ENCODE measurements around the gene SNRPD3.

SNRPD3 gene

GRCh38 chr22:24585927-24586546 lies 30.2 kb downstream of the SNRPD3 start:
- H2BK15ac ChIP-seq (ENCODE audit: low read length): no peak overlapping the region
- H2AFZ ChIP-seq (ENCODE audit: low read length): no peak overlapping the region
- no peak overlapping the region for H3K9ac ChIP-seq (ENCODE audit: low read depth, low read length, poor library complexity)
- no peak overlapping the region for H4K91ac ChIP-seq (ENCODE audit: low read depth, low read length, poor library complexity)
- H3K27me3 ChIP-seq (ENCODE audit: control insufficient read depth in 3 of 3, insufficient read depth in 3 of 3, low read depth in 1 of 3, low read length in 3 of 3): no peaks in the 10 kb centered on the region
- peak overlapping the region; percentile 92 for H2BK12ac ChIP-seq (ENCODE audit: low read length)
- peaks cover 2% of the 10 kb centered on the region for H3K79me1 ChIP-seq (ENCODE audit: low read depth, low read length)
- H3K4me3 ChIP-seq (ENCODE audit: low read length in 2 of 2): no peak overlapping the region
- no peak overlapping the region for H3K4ac ChIP-seq (ENCODE audit: low read length)
- no peak overlapping the region for H3K14ac ChIP-seq (ENCODE audit: low read length)
- H3K4me2 ChIP-seq (ENCODE audit: insufficient read depth, low read length, poor library complexity, severe bottlenecking): no peak overlapping the region
- no peak for DNase-seq (ENCODE audit: low spot score)
- peaks cover 25 to 30% of the 10 kb centered on the region in 2 donors for H3K36me3 ChIP-seq (replicated peaks in 1 of 2; ENCODE audit: control insufficient read depth in 2 of 2, insufficient read depth in 2 of 2, low read length in 2 of 2)
- H4K8ac ChIP-seq (ENCODE audit: low read depth, low read length): peak overlapping the region; percentile 17
- H3K18ac ChIP-seq (ENCODE audit: low read length): peak overlapping the region; percentile 22
- H3K4me1 ChIP-seq (ENCODE audit: control insufficient read depth in 2 of 2, insufficient read depth in 1 of 2, low read depth in 1 of 2, low read length in 2 of 2): no peaks in the 10 kb centered on the region
- no peak overlapping the region for H3K27ac ChIP-seq (replicated peaks; ENCODE audit: low read length)
- H2BK5ac ChIP-seq (ENCODE audit: low read length): peak overlapping the region; percentile 29
- no peaks in the 10 kb centered on the region for H3K9me3 ChIP-seq (replicated peaks in 1 of 2; ENCODE audit: control insufficient read depth in 2 of 2, insufficient read depth in 1 of 2, low read depth in 1 of 2, low read length in 2 of 2)
- peak overlapping the region; percentile 5 for H3K23ac ChIP-seq (ENCODE audit: low read depth, low read length, poor library complexity)
- no peak overlapping the region for H2BK120ac ChIP-seq (ENCODE audit: low read depth, low read length)
- H2AK5ac ChIP-seq (ENCODE audit: low read depth, low read length): no peak overlapping the region
- WGBS, 2 donors (ENCODE audit: extremely low coverage in 2 of 2, insufficient read length in 2 of 2, insufficient replicate concordance in 1 of 2): no CpG with 5 or more reads among the region's 24 CpGs

GRCh38 chr22:24587251-24587650 lies 31.5 kb downstream of the SNRPD3 start:
- H4K8ac ChIP-seq (ENCODE audit: low read depth, low read length): no peak overlapping the region
- no peak overlapping the region for H2BK5ac ChIP-seq (ENCODE audit: low read length)
- H3K23ac ChIP-seq (ENCODE audit: low read depth, low read length, poor library complexity): no peak overlapping the region
- H3K79me1 ChIP-seq (ENCODE audit: low read depth, low read length): peaks cover 2% of the 10 kb centered on the region
- H4K91ac ChIP-seq (ENCODE audit: low read depth, low read length, poor library complexity): no peak overlapping the region
- DNase-seq (ENCODE audit: low spot score): no peak
- H3K4me1 ChIP-seq (ENCODE audit: control insufficient read depth in 2 of 2, insufficient read depth in 1 of 2, low read depth in 1 of 2, low read length in 2 of 2): peaks cover 3 to 8% of the 10 kb centered on the region in 2 donors
- H3K27me3 ChIP-seq (ENCODE audit: control insufficient read depth in 3 of 3, insufficient read depth in 3 of 3, low read depth in 1 of 3, low read length in 3 of 3): no peaks in the 10 kb centered on the region
- no peak overlapping the region for H2BK120ac ChIP-seq (ENCODE audit: low read depth, low read length)
- no peak overlapping the region for H3K9ac ChIP-seq (ENCODE audit: low read depth, low read length, poor library complexity)
- WGBS, 2 donors (ENCODE audit: extremely low coverage in 2 of 2, insufficient read length in 2 of 2, insufficient replicate concordance in 1 of 2): no CpG with 5 or more reads among the region's 5 CpGs
- peaks cover 25 to 30% of the 10 kb centered on the region in 2 donors for H3K36me3 ChIP-seq (replicated peaks in 1 of 2; ENCODE audit: control insufficient read depth in 2 of 2, insufficient read depth in 2 of 2, low read length in 2 of 2)
- H3K4me3 ChIP-seq (ENCODE audit: low read length in 2 of 2): no peak overlapping the region
- no peak overlapping the region for H3K4me2 ChIP-seq (ENCODE audit: insufficient read depth, low read length, poor library complexity, severe bottlenecking)
- no peak overlapping the region for H2BK12ac ChIP-seq (ENCODE audit: low read length)
- H3K9me3 ChIP-seq (replicated peaks in 1 of 2; ENCODE audit: control insufficient read depth in 2 of 2, insufficient read depth in 1 of 2, low read depth in 1 of 2, low read length in 2 of 2): no peaks in the 10 kb centered on the region
- no peak overlapping the region for H3K4ac ChIP-seq (ENCODE audit: low read length)
- H3K27ac ChIP-seq (replicated peaks; ENCODE audit: low read length): no peak overlapping the region
- no peak overlapping the region for H3K18ac ChIP-seq (ENCODE audit: low read length)
- no peak overlapping the region for H2AFZ ChIP-seq (ENCODE audit: low read length)
- H2AK5ac ChIP-seq (ENCODE audit: low read depth, low read length): no peak overlapping the region
- no peak overlapping the region for H2BK15ac ChIP-seq (ENCODE audit: low read length)
- H3K14ac ChIP-seq (ENCODE audit: low read length): no peak overlapping the region

- H2BK120ac ChIP-seq (ENCODE audit: low read depth, low read length): no peak overlapping the region
- H2AK5ac ChIP-seq (ENCODE audit: low read depth, low read length): no peak overlapping the region
Observed at GRCh38 chr22:24587948-24588347, 32.1 kb downstream of the SNRPD3 start.

GRCh38 chr22:24588381-24588756 lies 32.6 kb downstream of the SNRPD3 start:
- Histone ChIP-seq H3K23ac (ENCODE audit: low read depth, low read length, poor library complexity) (peak overlapping the region; percentile 43), H3K36me3 (replicated peaks in 1 of 2; ENCODE audit: control insufficient read depth in 2 of 2, insufficient read depth in 2 of 2, low read length in 2 of 2) (peaks cover 25 to 30% of the 10 kb centered on the region in 2 donors), H2BK15ac (ENCODE audit: low read length) (no peak overlapping the region), H3K79me1 (ENCODE audit: low read depth, low read length) (peaks cover 2% of the 10 kb centered on the region), H3K9ac (ENCODE audit: low read depth, low read length, poor library complexity) (no peak overlapping the region), H2BK120ac (ENCODE audit: low read depth, low read length) (no peak overlapping the region), H3K4me1 (ENCODE audit: control insufficient read depth in 2 of 2, insufficient read depth in 1 of 2, low read depth in 1 of 2, low read length in 2 of 2) (peaks cover 7 to 8% of the 10 kb centered on the region in 2 donors), H2AFZ (ENCODE audit: low read length) (no peak overlapping the region), H3K4me3 (ENCODE audit: low read length in 2 of 2) (no peak overlapping the region), H3K4me2 (ENCODE audit: insufficient read depth, low read length, poor library complexity, severe bottlenecking) (no peak overlapping the region), H2BK5ac (ENCODE audit: low read length) (peak overlapping the region; percentile 82), H4K91ac (ENCODE audit: low read depth, low read length, poor library complexity) (no peak overlapping the region), H4K8ac (ENCODE audit: low read depth, low read length) (no peak overlapping the region), H3K27ac (replicated peaks; ENCODE audit: low read length) (no peak overlapping the region), H2BK12ac (ENCODE audit: low read length) (peak overlapping the region; percentile 22), H3K18ac (ENCODE audit: low read length) (no peak overlapping the region), H3K14ac (ENCODE audit: low read length) (no peak overlapping the region), H2AK5ac (ENCODE audit: low read depth, low read length) (peak overlapping the region; percentile 56), H3K9me3 (replicated peaks in 1 of 2; ENCODE audit: control insufficient read depth in 2 of 2, insufficient read depth in 1 of 2, low read depth in 1 of 2, low read length in 2 of 2) (no peaks in the 10 kb centered on the region), H3K27me3 (ENCODE audit: control insufficient read depth in 3 of 3, insufficient read depth in 3 of 3, low read depth in 1 of 3, low read length in 3 of 3) (no peaks in the 10 kb centered on the region), H3K4ac (ENCODE audit: low read length) (peak overlapping the region; percentile 11)
- no peak for DNase-seq (ENCODE audit: low spot score)
- WGBS, 2 donors (ENCODE audit: extremely low coverage in 2 of 2, insufficient read length in 2 of 2, insufficient replicate concordance in 1 of 2): no CpG with 5 or more reads among the region's 13 CpGs

More at GRCh38 chr22:24587948-24588347, 32.1 kb downstream of the SNRPD3 start:
- H4K8ac ChIP-seq (ENCODE audit: low read depth, low read length): no peak overlapping the region
- H2BK12ac ChIP-seq (ENCODE audit: low read length): no peak overlapping the region
- H2AFZ ChIP-seq (ENCODE audit: low read length): no peak overlapping the region
- H3K27ac ChIP-seq (replicated peaks; ENCODE audit: low read length): no peak overlapping the region
- WGBS, 2 donors (ENCODE audit: extremely low coverage in 2 of 2, insufficient read length in 2 of 2, insufficient replicate concordance in 1 of 2): no CpG with 5 or more reads among the region's 8 CpGs
- no peak overlapping the region for H3K23ac ChIP-seq (ENCODE audit: low read depth, low read length, poor library complexity)
- peaks cover 7 to 8% of the 10 kb centered on the region in 2 donors for H3K4me1 ChIP-seq (ENCODE audit: control insufficient read depth in 2 of 2, insufficient read depth in 1 of 2, low read depth in 1 of 2, low read length in 2 of 2)
- H3K4me2 ChIP-seq (ENCODE audit: insufficient read depth, low read length, poor library complexity, severe bottlenecking): no peak overlapping the region
- no peak overlapping the region for H3K4me3 ChIP-seq (ENCODE audit: low read length in 2 of 2)
- no peak overlapping the region for H3K9ac ChIP-seq (ENCODE audit: low read depth, low read length, poor library complexity)
- peaks cover 25 to 30% of the 10 kb centered on the region in 2 donors for H3K36me3 ChIP-seq (replicated peaks in 1 of 2; ENCODE audit: control insufficient read depth in 2 of 2, insufficient read depth in 2 of 2, low read length in 2 of 2)
- H4K91ac ChIP-seq (ENCODE audit: low read depth, low read length, poor library complexity): no peak overlapping the region
- no peak overlapping the region for H2BK15ac ChIP-seq (ENCODE audit: low read length)
- H3K4ac ChIP-seq (ENCODE audit: low read length): no peak overlapping the region
- no peak overlapping the region for H3K14ac ChIP-seq (ENCODE audit: low read length)
- H3K18ac ChIP-seq (ENCODE audit: low read length): no peak overlapping the region
- no peaks in the 10 kb centered on the region for H3K27me3 ChIP-seq (ENCODE audit: control insufficient read depth in 3 of 3, insufficient read depth in 3 of 3, low read depth in 1 of 3, low read length in 3 of 3)
- peaks cover 2% of the 10 kb centered on the region for H3K79me1 ChIP-seq (ENCODE audit: low read depth, low read length)
- no peak for DNase-seq (ENCODE audit: low spot score)
- H2BK5ac ChIP-seq (ENCODE audit: low read length): peak overlapping the region; percentile 82
- no peaks in the 10 kb centered on the region for H3K9me3 ChIP-seq (replicated peaks in 1 of 2; ENCODE audit: control insufficient read depth in 2 of 2, insufficient read depth in 1 of 2, low read depth in 1 of 2, low read length in 2 of 2)
